Measurements from ENCODE around the gene BRF1.

GRCh38 chr14:105279642-105280361, 21.0 kb downstream of the BRF1 start:
- TF ChIP-seq, protein P1, sequence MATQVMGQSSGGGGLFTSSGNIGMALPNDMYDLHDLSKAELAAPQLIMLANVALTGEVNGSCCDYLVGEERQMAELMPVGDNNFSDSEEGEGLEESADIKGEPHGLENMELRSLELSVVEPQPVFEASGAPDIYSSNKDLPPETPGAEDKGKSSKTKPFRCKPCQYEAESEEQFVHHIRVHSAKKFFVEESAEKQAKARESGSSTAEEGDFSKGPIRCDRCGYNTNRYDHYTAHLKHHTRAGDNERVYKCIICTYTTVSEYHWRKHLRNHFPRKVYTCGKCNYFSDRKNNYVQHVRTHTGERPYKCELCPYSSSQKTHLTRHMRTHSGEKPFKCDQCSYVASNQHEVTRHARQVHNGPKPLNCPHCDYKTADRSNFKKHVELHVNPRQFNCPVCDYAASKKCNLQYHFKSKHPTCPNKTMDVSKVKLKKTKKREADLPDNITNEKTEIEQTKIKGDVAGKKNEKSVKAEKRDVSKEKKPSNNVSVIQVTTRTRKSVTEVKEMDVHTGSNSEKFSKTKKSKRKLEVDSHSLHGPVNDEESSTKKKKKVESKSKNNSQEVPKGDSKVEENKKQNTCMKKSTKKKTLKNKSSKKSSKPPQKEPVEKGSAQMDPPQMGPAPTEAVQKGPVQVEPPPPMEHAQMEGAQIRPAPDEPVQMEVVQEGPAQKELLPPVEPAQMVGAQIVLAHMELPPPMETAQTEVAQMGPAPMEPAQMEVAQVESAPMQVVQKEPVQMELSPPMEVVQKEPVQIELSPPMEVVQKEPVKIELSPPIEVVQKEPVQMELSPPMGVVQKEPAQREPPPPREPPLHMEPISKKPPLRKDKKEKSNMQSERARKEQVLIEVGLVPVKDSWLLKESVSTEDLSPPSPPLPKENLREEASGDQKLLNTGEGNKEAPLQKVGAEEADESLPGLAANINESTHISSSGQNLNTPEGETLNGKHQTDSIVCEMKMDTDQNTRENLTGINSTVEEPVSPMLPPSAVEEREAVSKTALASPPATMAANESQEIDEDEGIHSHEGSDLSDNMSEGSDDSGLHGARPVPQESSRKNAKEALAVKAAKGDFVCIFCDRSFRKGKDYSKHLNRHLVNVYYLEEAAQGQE (IDR thresholded peaks at IDR 0.05; ENCODE audit: low read depth), result no peak
- TF ChIP-seq CEBPB (IDR thresholded peaks at IDR 0.05) (no peak), EP300 (IDR thresholded peaks at IDR 0.05; ENCODE audit: borderline replicate concordance) (no peak), YY1 (IDR thresholded peaks at IDR 0.05; ENCODE audit: low read depth) (no peak), NFIC (IDR thresholded peaks at IDR 0.05) (no peak), USF1 (IDR thresholded peaks at IDR 0.05) (no peak), TEAD4 (IDR thresholded peaks at IDR 0.05) (no peak)

Data from Ishikawa (cell line).